T-helper 2 cell treated with Interferon-gamma antibody and Interleukin-4, amounts not matched to agents 5 μg/mL and 100 μg/mL, for 36 hours (primary cell): Measurements from ENCODE around the gene MRPS7.
A peak's percentile ranks its signal among the peaks of the same experiment; 100 is the strongest.
"Not testable (repeated sequence)": the region's sequence is repeated elsewhere in the genome, so short reads cannot be mapped to it uniquely, and the experiment has no call there.

Experiments
- DNase-seq: peaks from one replicate; pipeline ENCODE4 v3.0.0; 2021; ENCODE audit warnings: low spot score
- H3K27ac Mint-ChIP-seq: one replicate; pipeline ENCODE4 v1.8.0; 2021; ENCODE audit warnings: mild to moderate bottlenecking, mixed read lengths
- H3K27me3 Mint-ChIP-seq: one replicate; pipeline ENCODE4 v1.8.0; 2021; ENCODE audit warnings: low read depth, mixed read lengths
- H3K36me3 Mint-ChIP-seq: one replicate; pipeline ENCODE4 v1.8.0; 2021; ENCODE audit warnings: low read depth, mixed read lengths
- H3K4me1 Mint-ChIP-seq: one replicate; pipeline ENCODE4 v1.8.0; 2021; ENCODE audit warnings: low read depth, mixed read lengths
- H3K4me3 Mint-ChIP-seq: one replicate; pipeline ENCODE4 v1.8.0; 2022; ENCODE audit warnings: mild to moderate bottlenecking, moderate library complexity, mixed read lengths
- H3K9me3 Mint-ChIP-seq: one replicate; pipeline ENCODE4 v1.8.0; 2021; ENCODE audit warnings: mixed read lengths

The MRPS7 gene

DNA sequence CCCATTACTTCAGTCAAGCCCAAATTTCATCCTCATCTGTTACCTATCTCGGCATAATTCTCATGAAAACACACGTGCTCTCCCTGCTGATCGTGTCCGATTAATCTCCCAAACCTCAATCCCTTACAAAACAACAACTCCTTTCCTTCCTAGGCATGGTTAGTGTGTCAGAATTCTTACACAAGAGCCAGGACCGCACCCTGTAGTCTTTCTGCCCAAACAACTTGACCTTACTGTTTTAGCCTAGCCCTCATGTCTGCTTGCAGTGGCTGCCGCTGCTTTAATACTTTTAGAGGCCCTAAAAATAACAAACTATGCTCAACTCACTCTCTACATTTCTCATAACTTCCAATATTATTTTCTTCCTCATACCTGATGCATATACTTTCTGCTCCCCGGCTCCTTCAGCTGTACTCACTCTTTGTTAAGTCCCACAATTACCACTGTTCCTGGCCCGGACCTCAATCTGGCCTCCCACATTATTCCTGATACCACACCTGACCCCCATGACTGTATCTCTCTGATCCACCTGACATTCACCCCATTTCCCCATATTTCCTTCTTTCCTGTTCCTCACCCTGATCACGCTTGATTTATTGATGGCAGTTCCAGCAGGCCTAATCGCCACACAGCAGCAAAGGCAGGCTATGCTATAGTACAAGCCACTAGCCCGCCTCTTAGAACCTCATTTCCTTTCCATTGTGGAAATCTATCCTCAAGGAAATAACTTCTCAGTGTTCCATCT is 5.6 kb upstream of the MRPS7 start:
- not testable (repeated sequence) for H3K27me3 Mint-ChIP-seq, DNase-seq, H3K4me3 Mint-ChIP-seq, H3K36me3 Mint-ChIP-seq, H3K9me3 Mint-ChIP-seq
- H3K27ac Mint-ChIP-seq, result peak overlapping the region; percentile 38
- H3K4me1 Mint-ChIP-seq, result peaks cover 44% of the 10 kb centered on the region

DNA sequence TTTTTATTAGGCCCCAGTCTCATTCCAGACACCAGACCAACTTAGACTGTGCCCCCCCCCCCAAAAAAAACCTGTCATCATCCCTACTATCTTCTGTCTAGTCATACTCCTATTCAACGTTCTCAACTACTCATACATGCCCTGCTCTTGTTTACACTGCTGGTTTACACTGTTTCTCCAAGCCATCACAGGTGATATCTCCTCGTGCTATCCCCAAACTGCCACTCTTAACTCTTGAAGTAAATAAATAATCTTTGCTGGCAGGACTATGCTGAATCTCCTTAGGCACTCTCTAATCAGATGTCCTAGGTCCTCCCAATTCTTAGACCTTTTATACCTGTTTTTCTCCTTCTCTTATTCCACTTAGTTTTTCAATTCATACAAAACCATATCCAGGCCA is 4.5 kb upstream of the MRPS7 start:
- not testable (repeated sequence) for H3K36me3 Mint-ChIP-seq, H3K4me3 Mint-ChIP-seq, H3K27me3 Mint-ChIP-seq, DNase-seq, H3K9me3 Mint-ChIP-seq
- peak overlapping the region; percentile 17 for H3K27ac Mint-ChIP-seq
- peaks cover 41% of the 10 kb centered on the region for H3K4me1 Mint-ChIP-seq

DNA sequence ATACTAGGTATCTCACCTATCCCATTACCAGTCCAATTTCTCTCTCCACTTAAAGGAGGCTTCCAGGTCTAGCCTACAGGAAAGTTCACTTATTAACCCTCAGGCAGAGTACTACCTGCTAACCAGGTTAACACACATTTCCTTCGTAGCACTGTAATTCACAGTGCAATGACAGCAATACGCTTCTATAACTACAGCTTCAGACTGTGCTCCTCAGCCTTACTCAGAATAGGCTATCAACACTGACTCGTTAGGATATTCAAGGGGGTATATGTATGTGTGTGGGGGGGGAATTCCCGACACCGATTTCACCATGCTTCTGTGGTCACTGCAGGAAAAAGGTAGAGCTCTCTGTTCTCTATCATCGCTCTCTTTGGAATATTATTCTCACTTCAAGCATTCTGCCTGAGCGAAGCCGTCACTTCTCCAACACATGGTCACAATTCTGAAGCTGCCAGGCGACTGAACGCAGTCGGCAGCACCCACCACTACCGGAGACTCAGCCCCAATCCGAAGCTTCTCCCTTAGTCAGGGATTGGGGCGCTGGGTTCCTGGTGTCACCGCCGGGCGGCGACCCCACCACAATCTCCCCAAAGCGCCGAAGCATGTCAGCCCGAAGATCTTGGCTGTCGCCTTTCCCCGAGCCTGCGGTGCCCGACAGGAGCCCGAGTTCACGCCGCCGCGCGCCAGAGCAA is 891 bp upstream of the MRPS7 start:
- Mint-ChIP-seq H3K4me1 (peaks cover 43% of the 10 kb centered on the region), H3K36me3 (peaks cover 24% of the 10 kb centered on the region), H3K9me3 (no peaks in the 10 kb centered on the region), H3K27ac (peak overlapping the region; percentile 99), H3K27me3 (no peaks in the 10 kb centered on the region), H3K4me3 (peak overlapping the region; percentile 98)
- DNase-seq, result peak; percentile 45

DNA sequence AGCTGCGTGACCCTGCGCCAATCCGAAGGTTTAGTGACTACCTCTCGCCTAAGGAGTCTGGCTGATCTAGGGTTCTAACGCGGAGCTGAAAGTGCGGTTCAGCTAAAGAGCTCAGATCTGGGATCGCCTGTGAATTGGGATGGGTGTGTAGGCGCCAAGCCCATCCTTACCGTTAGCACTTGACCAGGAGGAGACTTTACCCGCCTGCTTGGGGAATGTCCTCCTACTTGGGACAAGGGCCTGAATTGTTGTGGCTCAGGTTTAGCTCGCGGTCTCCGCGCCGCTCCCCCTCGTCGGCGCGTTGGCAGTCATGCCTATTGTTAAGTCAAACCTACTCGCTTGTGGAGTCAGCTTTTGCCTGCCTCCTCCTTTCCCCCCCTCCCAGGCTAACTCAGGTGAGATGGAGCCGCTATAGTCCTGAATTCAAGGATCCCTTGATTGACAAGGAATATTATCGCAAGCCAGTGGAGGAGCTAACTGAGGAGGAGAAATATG is 480 bp downstream of the MRPS7 start:
- no peak for DNase-seq
- Mint-ChIP-seq H3K27me3 (no peaks in the 10 kb centered on the region), H3K36me3 (peaks cover 29% of the 10 kb centered on the region), H3K4me1 (peaks cover 40% of the 10 kb centered on the region), H3K27ac (peak overlapping the region; percentile 99), H3K9me3 (no peaks in the 10 kb centered on the region), H3K4me3 (peak overlapping the region; percentile 98)

DNA sequence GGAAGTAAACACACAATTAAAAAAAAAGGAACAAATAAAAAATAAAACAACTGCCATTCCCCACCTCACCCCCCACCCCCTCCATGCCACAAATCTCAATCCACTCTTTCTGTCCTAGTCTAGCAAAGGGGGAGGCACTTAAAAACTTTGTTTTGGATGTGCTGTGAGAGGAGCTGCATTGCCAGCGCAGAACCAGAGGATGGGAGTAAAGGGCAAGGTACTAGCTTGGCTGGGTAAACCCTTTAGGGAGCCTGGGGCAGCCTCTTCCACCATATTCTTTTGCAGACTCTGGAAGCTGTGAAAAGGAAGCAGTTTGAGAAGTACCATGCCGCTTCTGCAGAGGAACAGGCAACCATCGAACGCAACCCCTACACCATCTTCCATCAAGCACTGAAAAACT is 1.4 kb downstream of the MRPS7 start:
- Mint-ChIP-seq H3K9me3 (no peaks in the 10 kb centered on the region), H3K27me3 (no peaks in the 10 kb centered on the region), H3K4me3 (peak overlapping the region; percentile 98), H3K4me1 (peaks cover 37% of the 10 kb centered on the region), H3K36me3 (peaks cover 33% of the 10 kb centered on the region), H3K27ac (peak overlapping the region; percentile 99)
- no peak for DNase-seq

DNA sequence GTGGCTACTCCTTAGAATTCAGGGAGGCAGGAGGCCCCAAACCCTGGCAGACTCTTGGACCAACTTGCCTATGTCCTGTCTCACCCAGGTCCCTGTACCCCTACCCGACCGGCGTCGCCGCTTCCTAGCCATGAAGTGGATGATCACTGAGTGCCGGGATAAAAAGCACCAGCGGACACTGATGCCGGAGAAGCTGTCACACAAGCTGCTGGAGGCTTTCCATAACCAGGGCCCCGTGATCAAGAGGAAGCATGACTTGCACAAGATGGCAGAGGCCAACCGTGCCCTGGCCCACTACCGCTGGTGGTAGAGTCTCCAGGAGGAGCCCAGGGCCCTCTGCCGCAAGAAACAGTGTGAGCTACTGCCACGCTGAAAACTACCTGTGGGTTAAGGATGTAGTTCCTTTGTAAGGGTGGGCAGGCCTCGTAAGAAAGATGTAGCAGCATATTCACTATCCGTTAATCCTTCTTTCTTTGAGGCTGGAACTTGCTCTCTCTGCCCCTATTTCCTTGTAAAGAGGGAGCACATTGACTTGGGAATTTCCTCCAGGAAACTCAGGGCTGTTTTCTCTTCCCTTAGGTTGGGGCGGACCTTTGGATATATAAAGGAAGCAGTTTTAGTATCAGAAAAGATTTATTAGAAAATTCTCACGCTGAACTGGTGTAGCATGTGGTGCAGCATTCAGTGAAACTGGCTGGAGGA is 4.1 kb downstream of the MRPS7 start:
- Mint-ChIP-seq H3K36me3 (peaks cover 31% of the 10 kb centered on the region), H3K27ac (no peak overlapping the region), H3K27me3 (no peaks in the 10 kb centered on the region), H3K9me3 (no peaks in the 10 kb centered on the region), H3K4me1 (peaks cover 28% of the 10 kb centered on the region), H3K4me3 (no peak overlapping the region)
- no peak for DNase-seq

DNA sequence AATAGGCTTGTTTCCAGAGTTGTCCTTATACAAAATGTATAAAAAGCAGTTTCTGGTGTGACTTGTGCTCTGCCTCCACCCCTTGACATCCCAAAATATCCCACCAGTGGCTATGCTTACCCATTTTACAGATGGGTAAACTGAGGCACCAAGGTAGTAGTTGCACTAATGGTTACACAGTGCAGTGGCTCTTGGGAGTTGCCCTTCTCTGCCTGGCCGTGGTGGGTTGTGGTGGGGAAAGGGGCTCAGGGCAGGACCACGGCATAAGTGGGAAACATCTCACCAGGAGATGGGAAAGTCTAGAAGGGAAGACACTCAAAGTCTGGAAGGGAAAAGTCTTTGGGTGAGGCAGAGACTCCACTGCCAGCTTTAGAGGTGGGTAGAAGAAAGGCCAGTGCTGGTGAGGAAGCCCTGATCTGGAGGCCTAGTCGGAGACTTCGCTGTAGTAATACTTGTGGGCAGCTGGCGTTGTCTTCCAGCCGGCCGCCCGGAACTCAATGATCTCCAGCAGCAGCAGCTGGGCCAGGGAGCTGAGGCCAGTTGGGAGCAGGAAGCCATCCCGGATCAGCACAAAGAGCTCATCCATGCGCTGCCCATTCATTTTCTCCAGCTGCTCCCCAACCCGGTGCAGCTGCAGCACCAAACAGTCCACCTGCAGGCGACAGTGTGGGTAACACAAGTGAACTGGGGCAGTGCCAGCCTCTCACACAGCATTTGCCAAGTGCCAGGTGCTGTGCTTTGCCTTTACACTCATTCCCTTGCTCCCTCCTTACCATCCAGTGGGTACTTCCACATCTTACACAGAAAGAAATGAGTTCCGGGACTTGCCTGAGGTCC is 4.9 kb downstream of the MRPS7 start:
- Mint-ChIP-seq H3K9me3 (no peaks in the 10 kb centered on the region), H3K27ac (no peak overlapping the region), H3K27me3 (no peaks in the 10 kb centered on the region), H3K4me1 (peaks cover 27% of the 10 kb centered on the region), H3K36me3 (peaks cover 30% of the 10 kb centered on the region), H3K4me3 (no peak overlapping the region)
- DNase-seq, result no peak

DNA sequence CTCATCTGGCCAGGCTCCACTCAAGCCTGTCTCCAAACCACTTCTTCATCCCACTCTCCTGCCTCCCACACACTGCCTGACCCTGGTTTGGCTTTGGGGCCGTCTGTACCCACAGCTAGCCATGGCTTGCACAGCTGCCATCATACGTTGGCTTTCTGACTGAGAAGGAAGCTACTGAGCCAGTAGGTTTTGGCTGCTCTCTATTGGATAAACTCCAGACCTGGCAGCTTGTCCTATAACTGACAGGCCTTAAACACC is 5.4 kb downstream of the MRPS7 start:
- H3K9me3 Mint-ChIP-seq, result no peaks in the 10 kb centered on the region
- H3K4me3 Mint-ChIP-seq, result no peak overlapping the region
- H3K36me3 Mint-ChIP-seq, result peaks cover 29% of the 10 kb centered on the region
- no peaks in the 10 kb centered on the region for H3K27me3 Mint-ChIP-seq
- H3K4me1 Mint-ChIP-seq, result peaks cover 29% of the 10 kb centered on the region
- no peak for DNase-seq
- H3K27ac Mint-ChIP-seq, result no peak overlapping the region

DNA sequence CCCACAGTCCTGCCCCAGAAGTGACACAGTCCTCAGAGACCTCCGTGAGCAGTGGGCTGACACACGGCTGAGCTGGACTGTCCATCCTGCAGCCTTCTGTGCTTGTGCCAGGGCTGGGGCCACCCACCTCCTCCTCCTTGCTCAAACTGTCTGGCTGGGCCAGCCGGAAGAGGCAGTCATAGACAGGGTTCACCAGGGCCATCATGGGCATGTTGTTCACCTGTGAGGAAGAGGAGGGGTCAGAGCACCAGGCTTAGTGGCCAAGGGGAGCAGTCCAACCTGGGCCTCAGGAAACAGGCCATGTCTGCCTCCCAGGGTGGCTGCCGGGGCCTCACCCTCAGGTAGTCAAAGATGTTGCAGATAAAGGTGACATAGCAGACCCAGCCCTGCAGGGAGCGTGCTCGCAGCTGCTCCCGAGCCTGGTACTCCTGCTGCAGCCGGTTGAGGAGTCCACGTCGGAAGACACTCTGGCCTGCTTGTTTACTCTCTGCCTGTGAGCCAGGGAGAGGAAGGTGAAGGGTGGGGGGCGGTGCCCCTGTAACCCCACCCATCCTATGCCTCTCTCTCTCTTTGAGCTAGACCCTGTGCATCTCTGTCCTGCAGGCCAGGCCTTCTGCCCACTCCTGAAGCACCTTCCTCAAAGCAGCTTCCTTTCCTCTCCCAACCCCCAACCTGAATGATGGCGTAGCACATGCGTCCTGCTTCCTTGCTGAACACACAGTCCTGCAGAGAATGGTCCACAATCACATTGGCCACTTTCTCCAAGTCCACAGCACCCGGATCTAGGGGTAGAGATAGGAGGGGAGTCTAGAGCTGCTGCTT is 5.9 kb downstream of the MRPS7 start:
- peaks cover 25% of the 10 kb centered on the region for H3K4me1 Mint-ChIP-seq
- H3K36me3 Mint-ChIP-seq, result peaks cover 28% of the 10 kb centered on the region
- no peak overlapping the region for H3K4me3 Mint-ChIP-seq
- no peaks in the 10 kb centered on the region for H3K27me3 Mint-ChIP-seq
- no peaks in the 10 kb centered on the region for H3K9me3 Mint-ChIP-seq
- DNase-seq, result no peak
- H3K27ac Mint-ChIP-seq, result no peak overlapping the region

DNA sequence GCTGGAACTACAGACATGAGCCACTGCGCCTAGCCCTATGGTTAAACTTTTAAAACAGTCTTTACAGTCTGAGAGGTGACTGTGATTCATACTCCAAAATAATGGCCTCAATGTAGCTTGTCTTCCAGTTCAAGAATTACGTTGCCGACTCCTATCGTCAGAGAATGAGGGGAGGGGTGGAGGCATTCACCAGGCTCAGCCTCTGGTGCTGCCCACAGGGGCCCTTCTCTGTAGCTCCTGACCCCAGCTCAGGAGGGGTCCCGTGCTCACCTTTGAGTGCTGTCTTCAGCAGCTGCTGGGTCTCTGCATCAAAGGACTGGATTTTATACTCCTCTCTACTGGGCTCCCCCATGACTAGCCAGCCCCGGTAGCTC is 8.2 kb downstream of the MRPS7 start:
- Mint-ChIP-seq H3K4me3 (peak overlapping the region; percentile 86), H3K27ac (peak overlapping the region; percentile 91), H3K27me3 (no peaks in the 10 kb centered on the region), H3K4me1 (peaks cover 30% of the 10 kb centered on the region), H3K9me3 (no peaks in the 10 kb centered on the region), H3K36me3 (peaks cover 28% of the 10 kb centered on the region)
- no peak for DNase-seq

DNA sequence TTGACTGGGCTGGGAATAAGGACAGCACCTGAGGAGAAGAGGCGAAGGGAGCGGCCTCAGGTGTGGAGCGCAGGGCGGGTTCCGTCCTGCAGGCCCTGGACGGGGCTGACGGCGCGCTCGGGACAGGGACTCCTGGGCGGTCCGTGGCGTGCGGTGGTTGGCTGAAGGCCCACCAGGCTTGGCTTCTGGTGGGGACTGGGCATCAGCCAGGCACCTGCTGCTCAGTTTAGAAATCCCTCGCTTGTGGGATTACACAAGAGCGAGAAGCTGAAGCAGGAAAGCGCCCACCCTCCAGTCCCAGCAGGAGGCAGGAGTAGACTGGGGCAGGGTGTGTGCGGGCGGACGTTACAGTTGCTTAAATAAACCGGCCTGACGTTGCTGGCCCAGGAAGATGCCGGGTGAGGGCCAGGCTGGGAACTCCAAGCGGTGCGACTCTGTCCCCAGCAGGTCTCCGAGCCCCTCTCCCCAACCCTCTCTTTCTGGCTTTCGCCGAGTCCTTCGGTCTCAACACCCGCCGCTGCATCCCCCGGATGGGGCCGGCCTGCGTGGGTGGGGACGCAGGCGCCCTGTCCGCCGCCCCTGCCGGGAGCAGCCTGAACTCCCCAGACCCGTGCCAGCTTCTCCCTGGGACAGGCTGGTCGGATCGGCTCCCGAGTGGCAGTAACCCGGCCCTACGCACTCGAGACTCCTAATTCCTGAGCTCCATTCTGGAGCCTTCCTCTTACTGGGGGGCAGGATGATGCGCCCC is 8.7 kb downstream of the MRPS7 start:
- Mint-ChIP-seq H3K27ac (peak overlapping the region; percentile 91), H3K4me3 (peak overlapping the region; percentile 86), H3K27me3 (no peaks in the 10 kb centered on the region), H3K9me3 (no peaks in the 10 kb centered on the region), H3K4me1 (peaks cover 30% of the 10 kb centered on the region), H3K36me3 (peaks cover 31% of the 10 kb centered on the region)
- DNase-seq, result peak; percentile 78

DNA sequence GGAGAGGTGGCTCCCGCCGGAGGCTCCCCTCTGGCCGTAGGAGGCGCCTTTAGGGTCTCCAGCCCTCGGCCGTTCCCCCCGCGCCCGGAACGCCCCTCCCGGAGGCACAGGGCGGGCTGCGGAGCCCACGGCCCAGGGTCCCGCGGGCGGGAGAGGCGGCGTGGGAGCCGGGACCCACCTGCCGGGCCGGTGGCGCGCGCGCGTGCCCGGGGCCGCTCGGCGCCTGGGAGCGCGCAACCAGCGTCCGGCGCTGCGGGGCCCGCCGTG is 9.2 kb downstream of the MRPS7 start, which contains the start of gene MIF4GD:
TSS of gene MIF4GD (minus strand) at position 266 of the 267 bp plus-strand sequence. CDS start 1,036 bp downstream, outside the sequence.
- Mint-ChIP-seq H3K4me1 (peaks cover 30% of the 10 kb centered on the region), H3K27me3 (no peaks in the 10 kb centered on the region), H3K36me3 (peaks cover 29% of the 10 kb centered on the region), H3K4me3 (peak within 1 kb of the TSS; percentile 86), H3K27ac (peak within 1 kb of the TSS; percentile 91), H3K9me3 (no peaks in the 10 kb centered on the region)
- DNase-seq, result no peak
